GM12801 (cell line): ENCODE results near the gene F2RL1.

ENCODE experiments used
- TF ChIP-seq, protein P1 (sequence below): IDR thresholded peaks from one replicate; pipeline ENCODE4 v1.5.1; 2011; ENCODE audit warnings: control low read depth; ENCODE audit not compliant: insufficient read length; ENCODE audit errors: extremely low read depth

Gene F2RL1

GRCh38 chr5:76863001-76863400 lies 44.2 kb downstream of the F2RL1 start:
- TF ChIP-seq, protein P1, sequence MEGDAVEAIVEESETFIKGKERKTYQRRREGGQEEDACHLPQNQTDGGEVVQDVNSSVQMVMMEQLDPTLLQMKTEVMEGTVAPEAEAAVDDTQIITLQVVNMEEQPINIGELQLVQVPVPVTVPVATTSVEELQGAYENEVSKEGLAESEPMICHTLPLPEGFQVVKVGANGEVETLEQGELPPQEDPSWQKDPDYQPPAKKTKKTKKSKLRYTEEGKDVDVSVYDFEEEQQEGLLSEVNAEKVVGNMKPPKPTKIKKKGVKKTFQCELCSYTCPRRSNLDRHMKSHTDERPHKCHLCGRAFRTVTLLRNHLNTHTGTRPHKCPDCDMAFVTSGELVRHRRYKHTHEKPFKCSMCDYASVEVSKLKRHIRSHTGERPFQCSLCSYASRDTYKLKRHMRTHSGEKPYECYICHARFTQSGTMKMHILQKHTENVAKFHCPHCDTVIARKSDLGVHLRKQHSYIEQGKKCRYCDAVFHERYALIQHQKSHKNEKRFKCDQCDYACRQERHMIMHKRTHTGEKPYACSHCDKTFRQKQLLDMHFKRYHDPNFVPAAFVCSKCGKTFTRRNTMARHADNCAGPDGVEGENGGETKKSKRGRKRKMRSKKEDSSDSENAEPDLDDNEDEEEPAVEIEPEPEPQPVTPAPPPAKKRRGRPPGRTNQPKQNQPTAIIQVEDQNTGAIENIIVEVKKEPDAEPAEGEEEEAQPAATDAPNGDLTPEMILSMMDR: no peak

DNA sequence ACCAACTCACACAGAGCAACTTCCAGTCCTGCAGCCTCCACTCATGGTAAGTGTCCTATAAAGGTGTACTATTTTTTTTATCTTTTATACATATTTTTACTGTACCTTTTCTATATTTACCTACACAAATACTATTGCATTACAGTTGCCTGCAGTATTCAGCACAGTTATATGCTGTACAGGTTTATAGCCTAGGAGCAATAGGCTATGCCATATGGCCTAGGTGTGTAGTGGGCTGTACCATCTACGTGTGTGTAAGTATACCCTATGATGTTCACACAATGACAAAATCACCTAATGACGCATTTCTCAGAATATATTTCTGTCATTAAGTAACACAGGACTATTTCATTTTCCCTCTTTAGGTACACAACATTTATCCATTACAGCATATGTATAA lies 47.7 kb downstream of the F2RL1 start:
- TF ChIP-seq, protein P1: no peak

GRCh38 chr5:76867038-76867437 lies 48.2 kb downstream of the F2RL1 start:
- TF ChIP-seq, protein P1: no peak

DNA sequence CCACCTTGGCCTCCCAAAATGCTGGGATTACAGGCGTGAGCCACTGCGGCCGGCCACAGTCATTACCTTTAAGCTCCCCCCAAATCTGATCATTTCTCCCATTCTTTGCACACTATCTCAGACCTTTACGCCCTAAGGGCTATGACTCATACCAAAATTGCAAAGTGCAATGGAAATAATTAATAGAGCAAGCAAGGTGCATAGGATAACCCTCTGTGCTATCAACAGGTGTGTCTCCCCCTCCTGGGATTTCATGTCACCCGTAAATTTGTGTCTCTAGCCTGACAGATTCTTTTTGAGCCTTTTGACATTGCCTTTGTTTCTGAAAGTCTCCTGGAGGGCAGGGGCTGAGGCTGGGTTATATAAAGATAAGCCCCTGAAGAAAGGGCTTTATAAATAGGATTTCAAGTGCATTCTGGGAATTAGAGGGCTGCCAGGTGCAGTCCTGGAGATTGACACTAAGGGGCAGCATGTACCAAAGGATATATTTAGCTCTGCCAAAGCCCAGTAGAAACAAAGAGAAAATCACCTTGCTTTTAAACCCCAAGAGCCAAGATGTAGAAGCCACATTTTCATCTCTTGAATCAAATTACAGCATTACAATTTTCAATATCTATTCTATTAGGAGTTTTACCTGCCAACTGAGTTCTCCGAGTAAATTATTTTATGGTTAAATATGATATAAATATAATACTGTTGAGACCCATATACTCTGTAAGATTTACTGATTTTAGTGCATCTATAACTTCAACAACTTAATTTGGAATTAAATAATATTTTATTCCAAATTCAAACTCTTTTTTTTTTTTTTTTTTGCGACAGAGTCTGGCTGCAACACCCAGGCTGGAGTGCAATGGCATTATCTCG lies 49.2 kb downstream of the F2RL1 start:
- TF ChIP-seq, protein P1: no peak

DNA sequence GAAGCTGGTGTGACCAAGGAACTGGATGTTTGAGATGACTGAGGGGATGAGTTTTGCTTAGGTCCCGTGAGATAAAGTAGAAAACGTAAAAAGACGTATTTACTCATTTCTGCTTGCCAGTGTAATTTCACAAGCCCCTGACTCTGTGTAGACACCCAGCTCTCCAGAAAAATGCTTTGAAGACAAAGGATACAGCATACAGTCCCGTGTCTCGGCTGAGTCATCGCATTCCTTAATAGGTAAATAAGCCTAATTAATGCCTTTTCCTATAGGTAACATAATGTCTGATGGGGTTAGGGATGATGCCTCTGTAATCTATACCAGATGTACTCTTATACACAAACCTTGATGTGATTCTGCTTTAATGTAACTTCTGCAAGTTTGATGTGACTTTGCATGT lies 51.2 kb downstream of the F2RL1 start:
- TF ChIP-seq, protein P1: no peak

- TF ChIP-seq, protein P1: no peak
Measured at GRCh38 chr5:76874088-76874581, 55.3 kb downstream of the F2RL1 start.
